Activated CD8-positive, alpha-beta memory T cell treated with anti-CD3 and anti-CD28 coated beads, Interleukin-2, amount 10 ng/mL, durations not matched to agents 7 days and 5 days (primary cell): ENCODE data around the gene RHOA. TPM values are rescaled to one million over a fixed set of nuclear protein-coding genes. Genes with fewer than 3 reads are reported as not detected.

Experiments used
- ATAC-seq: fragments of 150-1000 bp; cut with Tn5 transposase; one replicate; pipeline ENCODE4 v1.10.0; 2021; ENCODE audit warnings: moderate library complexity
- CTCF ChIA-PET: fragments of 350-600 bp; sonication (Branson Sonifier 250); formaldehyde crosslinking; loops from one replicate; lab custom pipeline; 2021; ENCODE audit warnings: antibody characterized with exemption; lab: Charles Lee
- DNase-seq: peaks from one replicate; pipeline ENCODE4 v3.0.0-alpha.2; 2020
- H3K27ac Mint-ChIP-seq: one replicate; pipeline ENCODE4 v1.8.0; 2021; ENCODE audit warnings: mild to moderate bottlenecking, mixed read lengths
- H3K27me3 Mint-ChIP-seq: one replicate; pipeline ENCODE4 v1.8.0; 2021; ENCODE audit warnings: mixed read lengths
- H3K36me3 Mint-ChIP-seq: one replicate; pipeline ENCODE4 v1.8.0; 2021; ENCODE audit warnings: mild to moderate bottlenecking, mixed read lengths
- H3K4me1 Mint-ChIP-seq: one replicate; pipeline ENCODE4 v1.8.0; 2021; ENCODE audit warnings: mixed read lengths
- H3K4me3 Mint-ChIP-seq: one replicate; pipeline ENCODE4 v1.8.0; 2021; ENCODE audit warnings: mild to moderate bottlenecking, moderate library complexity, mixed read lengths
- H3K9me3 Mint-ChIP-seq: one replicate; pipeline ENCODE4 v1.8.0; 2022; ENCODE audit warnings: low read depth, mixed read lengths
- total RNA-seq, 2 experiments: library from RNA; stranded (reverse); gene quantifications; one replicate each; pipeline ENCODE4 v1.2.3, GENCODE V29; 2021

The RHOA gene
- total RNA-seq, 2 experiments from 2014 or later, result 439 to 539 TPM

GRCh38 chr3:49422379-49423248 is 10.8 kb upstream of the RHOA start, which contains the start of gene AMT:
Gene AMT (minus strand): TSS chr3:49422473. CDS start chr3:49422450, 23 bp downstream.
- Mint-ChIP-seq H3K4me3 (no peak within 1 kb of the TSS), H3K27ac (no peak within 1 kb of the TSS), H3K27me3 (no peaks in the 10 kb centered on the region), H3K9me3 (no peaks in the 10 kb centered on the region), H3K36me3 (peaks cover 34% of the 10 kb centered on the region), H3K4me1 (peaks cover 44% of the 10 kb centered on the region)
- DNase-seq (no peak), ATAC-seq (no peak)
- CTCF ChIA-PET, result interaction anchor here (2.9 kb wide), 1 partner anchor 27 kb away, joined by 10 read pairs; no protein-coding TSS in a partner anchor

GRCh38 chr3:49421890-49422378 is 10.2 kb upstream of the RHOA start:
- Mint-ChIP-seq H3K36me3 (peaks cover 36% of the 10 kb centered on the region), H3K4me3 (no peak overlapping the region)
- CTCF ChIA-PET, result interaction anchor here (2.9 kb wide), 1 partner anchor 27 kb away, joined by 10 read pairs; no protein-coding TSS in a partner anchor

GRCh38 chr3:49417516-49418120 is 5.8 kb upstream of the RHOA start:
- Mint-ChIP-seq H3K27ac (peak overlapping the region; percentile 51), H3K36me3 (peaks cover 36% of the 10 kb centered on the region), H3K9me3 (no peaks in the 10 kb centered on the region), H3K4me3 (no peak overlapping the region), H3K4me1 (peaks cover 68% of the 10 kb centered on the region), H3K27me3 (no peaks in the 10 kb centered on the region)
- DNase-seq (no peak), ATAC-seq (no peak)
- CTCF ChIA-PET, result interaction anchor here (1.8 to 2.9 kb wide), 3 partner anchors 8 to 31 kb away, joined by 4 to 32 read pairs (median 11); no protein-coding TSS in a partner anchor

More at GRCh38 chr3:49421890-49422378, 10.2 kb upstream of the RHOA start:
- DNase-seq, result no peak
- Mint-ChIP-seq H3K27ac (no peak overlapping the region), H3K27me3 (no peaks in the 10 kb centered on the region), H3K9me3 (no peaks in the 10 kb centered on the region), H3K4me1 (peaks cover 50% of the 10 kb centered on the region)
- no peak for ATAC-seq

- no peak for DNase-seq
- peaks cover 66% of the 10 kb centered on the region for H3K4me1 Mint-ChIP-seq
- H3K27me3 Mint-ChIP-seq, result no peaks in the 10 kb centered on the region
- H3K36me3 Mint-ChIP-seq, result peaks cover 37% of the 10 kb centered on the region
- H3K27ac Mint-ChIP-seq, result peak overlapping the region; percentile 97
- ATAC-seq, result no peak
- H3K4me3 Mint-ChIP-seq, result peak overlapping the region; percentile 54
- CTCF ChIA-PET, result interaction anchor here (0.7 to 4.2 kb wide), 11 partner anchors 9 to 255 kb away, joined by 3 to 43 read pairs (median 4); partner anchors contain the start of gene NICN1
- H3K9me3 Mint-ChIP-seq, result no peaks in the 10 kb centered on the region
Measured at GRCh38 chr3:49416867-49417266, 5.1 kb upstream of the RHOA start.

- CTCF ChIA-PET, result interaction anchor here (0.6 to 4.2 kb wide), 19 partner anchors 8 to 256 kb away, joined by 3 to 43 read pairs (median 4); partner anchors contain the start of genes KLHDC8B, NICN1 and USP4
- Mint-ChIP-seq H3K36me3 (peaks cover 35% of the 10 kb centered on the region), H3K4me3 (peak overlapping the region; percentile 54), H3K27me3 (no peaks in the 10 kb centered on the region), H3K27ac (peak overlapping the region; percentile 97), H3K4me1 (peaks cover 58% of the 10 kb centered on the region), H3K9me3 (no peaks in the 10 kb centered on the region)
- peak; percentile 86 for DNase-seq
- ATAC-seq, result peak; percentile 20
Measured at GRCh38 chr3:49415931-49416601, 4.3 kb upstream of the RHOA start.

GRCh38 chr3:49414753-49415152 is 3.0 kb upstream of the RHOA start:
- no peak overlapping the region for H3K4me3 Mint-ChIP-seq
- H3K4me1 Mint-ChIP-seq, result peaks cover 59% of the 10 kb centered on the region
- no peaks in the 10 kb centered on the region for H3K27me3 Mint-ChIP-seq
- DNase-seq (no peak), ATAC-seq (no peak)
- CTCF ChIA-PET, result interaction anchor here (0.7 to 4.2 kb wide), 6 partner anchors 14 to 75 kb away, joined by 4 to 43 read pairs (median 16); partner anchors contain the start of genes NICN1 and USP4
- H3K36me3 Mint-ChIP-seq, result peaks cover 41% of the 10 kb centered on the region
- no peaks in the 10 kb centered on the region for H3K9me3 Mint-ChIP-seq
- H3K27ac Mint-ChIP-seq, result peak overlapping the region; percentile 97

GRCh38 chr3:49413338-49413734 is 1.6 kb upstream of the RHOA start:
- no peaks in the 10 kb centered on the region for H3K27me3 Mint-ChIP-seq
- peaks cover 44% of the 10 kb centered on the region for H3K36me3 Mint-ChIP-seq
- H3K4me3 Mint-ChIP-seq, result peak overlapping the region; percentile 95
- H3K27ac Mint-ChIP-seq, result peak overlapping the region; percentile 92
- no peak for DNase-seq
- peaks cover 65% of the 10 kb centered on the region for H3K4me1 Mint-ChIP-seq
- no peak for ATAC-seq
- CTCF ChIA-PET, result interaction anchor here (2.5 to 4.2 kb wide), 4 partner anchors 16 to 73 kb away, joined by 6 to 43 read pairs (median 17); partner anchors contain the start of genes NICN1 and USP4
- H3K9me3 Mint-ChIP-seq, result no peaks in the 10 kb centered on the region

GRCh38 chr3:49412632-49413337 is 1.0 kb upstream of the RHOA start:
- CTCF ChIA-PET, result interaction anchor here (1.1 to 4.2 kb wide), 7 partner anchors 16 to 319 kb away, joined by 3 to 43 read pairs (median 6); partner anchors contain the start of genes DAG1, NICN1, QRICH1 and USP4
- H3K36me3 Mint-ChIP-seq, result peaks cover 44% of the 10 kb centered on the region
- no peak for ATAC-seq
- H3K27me3 Mint-ChIP-seq, result no peaks in the 10 kb centered on the region
- H3K9me3 Mint-ChIP-seq, result no peaks in the 10 kb centered on the region
- peak overlapping the region; percentile 95 for H3K4me3 Mint-ChIP-seq
- H3K4me1 Mint-ChIP-seq, result peaks cover 65% of the 10 kb centered on the region
- peak overlapping the region; percentile 92 for H3K27ac Mint-ChIP-seq
- DNase-seq, result no peak

GRCh38 chr3:49411535-49411967 is 225 bp downstream of the RHOA start:
- Mint-ChIP-seq H3K27ac (peak overlapping the region; percentile 92), H3K9me3 (no peaks in the 10 kb centered on the region), H3K27me3 (no peaks in the 10 kb centered on the region), H3K4me3 (peak overlapping the region; percentile 95), H3K4me1 (peaks cover 61% of the 10 kb centered on the region), H3K36me3 (peaks cover 47% of the 10 kb centered on the region)
- DNase-seq (peak; percentile 71), ATAC-seq (peak; percentile 16)
- CTCF ChIA-PET, result interaction anchor here (1.1 to 3.1 kb wide), 7 partner anchors 18 to 318 kb away, joined by 3 to 21 read pairs (median 4); partner anchors contain the start of genes DAG1, KLHDC8B, NICN1 and QRICH1

- Mint-ChIP-seq H3K9me3 (no peaks in the 10 kb centered on the region), H3K27ac (peak overlapping the region; percentile 91), H3K4me3 (peak overlapping the region; percentile 95), H3K36me3 (peaks cover 44% of the 10 kb centered on the region), H3K4me1 (peaks cover 59% of the 10 kb centered on the region), H3K27me3 (no peaks in the 10 kb centered on the region)
- no peak for DNase-seq
- ATAC-seq, result no peak
- CTCF ChIA-PET, result interaction anchor here (1.3 to 3.1 kb wide), 3 partner anchors 38 to 240 kb away, joined by 4 to 21 read pairs (median 11); partner anchors contain the start of genes KLHDC8B and USP4
Measured at GRCh38 chr3:49410846-49411534, 786 bp downstream of the RHOA start.

- peak overlapping the region; percentile 95 for H3K4me3 Mint-ChIP-seq
- DNase-seq, result no peak
- ATAC-seq, result no peak
- peaks cover 43% of the 10 kb centered on the region for H3K36me3 Mint-ChIP-seq
- H3K27ac Mint-ChIP-seq, result peak overlapping the region; percentile 91
- peaks cover 59% of the 10 kb centered on the region for H3K4me1 Mint-ChIP-seq
- H3K9me3 Mint-ChIP-seq, result no peaks in the 10 kb centered on the region
- CTCF ChIA-PET, result interaction anchor here (1.6 to 3.1 kb wide), 2 partner anchors 70 to 71 kb away, joined by 5 to 21 read pairs; partner anchors contain the start of gene USP4
- no peaks in the 10 kb centered on the region for H3K27me3 Mint-ChIP-seq
Measured at GRCh38 chr3:49410066-49410845, 1.5 kb downstream of the RHOA start.
